Suprapubic skin (tissue), 4 donors: Measurements from ENCODE around the gene TNRC6B. TPM values are rescaled to one million over a fixed set of nuclear protein-coding genes. Genes with fewer than 3 reads are reported as not detected.
A peak's percentile ranks its signal among the peaks of the same experiment; 100 is the strongest.

Source experiments
- DNase-seq, 2 donors: peaks; one replicate each; pipeline ENCODE4 v3.0.0-alpha.2; 2019; ENCODE audit warnings: low spot score in 2 of 2
- H3K27ac ChIP-seq: fragments of 200-600 bp; sonication (generic); one replicate; pipeline ENCODE4 v1.5.1; 2019
- H3K27me3 ChIP-seq: fragments of 200-600 bp; sonication (generic); one replicate; pipeline ENCODE4 v1.5.1; 2019
- H3K36me3 ChIP-seq: fragments of 200-600 bp; sonication (generic); one replicate; pipeline ENCODE4 v1.5.1; 2019
- H3K4me1 ChIP-seq: fragments of 200-600 bp; sonication (generic); one replicate; pipeline ENCODE4 v1.5.1; 2019
- H3K4me3 ChIP-seq: fragments of 200-600 bp; sonication (generic); one replicate; pipeline ENCODE4 v1.5.1; 2019; ENCODE audit warnings: mild to moderate bottlenecking
- H3K9me3 ChIP-seq: fragments of 200-600 bp; sonication (generic); one replicate; pipeline ENCODE4 v1.5.1; 2019
- EP300 ChIP-seq: sonication (generic); formaldehyde crosslinking; IDR thresholded peaks from one replicate; pipeline ENCODE4 v1.6.1; 2017; ENCODE audit warnings: antibody characterized with exemption
- POLR2A ChIP-seq, 2 donors: fragments of 450-650 bp; IDR thresholded peaks; one replicate each; pipeline ENCODE4 v1.6.1; 2017; ENCODE audit warnings: antibody characterized with exemption in 2 of 2, mild to moderate bottlenecking in 2 of 2, moderate library complexity in 2 of 2
- POLR2AphosphoS5 ChIP-seq, 3 donors: sonication (generic); formaldehyde crosslinking; IDR thresholded peaks; one replicate each; pipeline ENCODE4 v1.6.1; 2017; ENCODE audit warnings: antibody characterized with exemption in 3 of 3
- WGBS: methylation state at CpG from one replicate; pipeline ENCODE4 v1.1.5; 2018; 5-methylcytosine and 5-hydroxymethylcytosine counted together
- total RNA-seq, 4 donors: library from RNA; depleted of rRNA; stranded (reverse); fragments of >200 nt; gene quantifications; one replicate each; pipeline ENCODE4 v1.1.0, GENCODE V29; 2016
- TF ChIP-seq, protein P1 (sequence below), 2 donors: fragments of 200-600 bp in 1 of 2; fragments of 450-650 bp in 1 of 2; sonication (generic) in 1 of 2; IDR thresholded peaks; one replicate each; pipeline ENCODE4 v1.5.1; 2016 to 2019; ENCODE audit warnings: antibody characterized with exemption in 2 of 2, mild to moderate bottlenecking in 1 of 2, moderate library complexity in 1 of 2

TNRC6B gene
- total RNA-seq, 4 donors from 2014 or later = 44.2 to 179 (median 55.5) TPM

DNA sequence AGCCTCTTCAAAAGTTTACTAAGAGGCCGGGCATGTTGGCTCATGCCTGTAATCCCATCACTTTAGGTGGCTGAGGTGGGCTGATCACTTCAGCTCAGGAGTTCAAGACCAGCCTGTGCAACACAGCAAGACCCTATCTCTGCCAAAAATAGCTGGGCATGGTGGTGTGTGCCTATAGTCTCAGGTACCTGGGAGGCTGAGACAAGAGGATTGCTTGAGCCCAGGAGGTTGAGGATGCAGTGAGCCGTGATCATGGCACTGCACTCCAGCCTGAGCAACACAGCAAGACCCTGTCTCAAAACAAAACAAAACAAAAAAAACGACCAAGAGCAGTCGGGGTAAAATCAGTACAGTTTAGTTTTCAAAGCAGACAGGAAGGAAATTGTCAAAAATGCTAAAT is 163.9 kb downstream of the TNRC6B start:
- Histone ChIP-seq H3K4me1 (peaks cover 9% of the 10 kb centered on the region), H3K27me3 (no peaks in the 10 kb centered on the region), H3K4me3 (no peak overlapping the region), H3K9me3 (no peaks in the 10 kb centered on the region), H3K36me3 (no peaks in the 10 kb centered on the region), H3K27ac (no peak overlapping the region)
- WGBS = 55% methylated on average over 4 of the region's 4 CpGs
- DNase-seq = no peak
- TF ChIP-seq POLR2AphosphoS5 (IDR thresholded peaks at IDR 0.05) (no peak), POLR2A (IDR thresholded peaks at IDR 0.05) (no peak), EP300 (no peak)
- TF ChIP-seq, protein P1, sequence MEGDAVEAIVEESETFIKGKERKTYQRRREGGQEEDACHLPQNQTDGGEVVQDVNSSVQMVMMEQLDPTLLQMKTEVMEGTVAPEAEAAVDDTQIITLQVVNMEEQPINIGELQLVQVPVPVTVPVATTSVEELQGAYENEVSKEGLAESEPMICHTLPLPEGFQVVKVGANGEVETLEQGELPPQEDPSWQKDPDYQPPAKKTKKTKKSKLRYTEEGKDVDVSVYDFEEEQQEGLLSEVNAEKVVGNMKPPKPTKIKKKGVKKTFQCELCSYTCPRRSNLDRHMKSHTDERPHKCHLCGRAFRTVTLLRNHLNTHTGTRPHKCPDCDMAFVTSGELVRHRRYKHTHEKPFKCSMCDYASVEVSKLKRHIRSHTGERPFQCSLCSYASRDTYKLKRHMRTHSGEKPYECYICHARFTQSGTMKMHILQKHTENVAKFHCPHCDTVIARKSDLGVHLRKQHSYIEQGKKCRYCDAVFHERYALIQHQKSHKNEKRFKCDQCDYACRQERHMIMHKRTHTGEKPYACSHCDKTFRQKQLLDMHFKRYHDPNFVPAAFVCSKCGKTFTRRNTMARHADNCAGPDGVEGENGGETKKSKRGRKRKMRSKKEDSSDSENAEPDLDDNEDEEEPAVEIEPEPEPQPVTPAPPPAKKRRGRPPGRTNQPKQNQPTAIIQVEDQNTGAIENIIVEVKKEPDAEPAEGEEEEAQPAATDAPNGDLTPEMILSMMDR (IDR thresholded peaks at IDR 0.05) = no peak

DNA sequence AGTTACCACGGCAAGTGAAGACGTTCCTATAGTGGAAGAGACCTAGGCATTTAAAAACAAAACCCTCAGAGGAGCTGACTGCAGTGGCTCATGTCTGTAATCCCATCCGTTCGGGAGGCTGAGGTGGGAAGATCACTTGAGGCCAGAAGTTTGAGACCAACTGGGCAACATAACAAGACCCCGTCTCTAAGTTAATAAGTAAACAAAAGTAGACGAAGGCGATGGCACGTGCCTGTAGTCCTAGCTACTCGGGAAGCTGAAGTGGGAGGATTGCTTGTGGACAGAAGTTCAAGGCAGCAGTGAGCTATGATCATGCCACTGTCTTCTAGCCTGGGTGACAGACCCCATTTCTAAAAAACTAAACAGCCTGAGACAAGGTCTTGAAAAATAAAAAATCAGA is 164.8 kb downstream of the TNRC6B start:
- DNase-seq = no peak
- Histone ChIP-seq H3K9me3 (no peaks in the 10 kb centered on the region), H3K27ac (no peak overlapping the region), H3K27me3 (no peaks in the 10 kb centered on the region), H3K4me1 (peaks cover 17% of the 10 kb centered on the region), H3K36me3 (no peaks in the 10 kb centered on the region), H3K4me3 (no peak overlapping the region)
- TF ChIP-seq POLR2A (IDR thresholded peaks at IDR 0.05) (no peak), EP300 (no peak), POLR2AphosphoS5 (IDR thresholded peaks at IDR 0.05) (no peak)
- TF ChIP-seq, protein P1 (IDR thresholded peaks at IDR 0.05) = no peak
- 64% methylated on average over 9 of the region's 9 CpGs for WGBS

DNA sequence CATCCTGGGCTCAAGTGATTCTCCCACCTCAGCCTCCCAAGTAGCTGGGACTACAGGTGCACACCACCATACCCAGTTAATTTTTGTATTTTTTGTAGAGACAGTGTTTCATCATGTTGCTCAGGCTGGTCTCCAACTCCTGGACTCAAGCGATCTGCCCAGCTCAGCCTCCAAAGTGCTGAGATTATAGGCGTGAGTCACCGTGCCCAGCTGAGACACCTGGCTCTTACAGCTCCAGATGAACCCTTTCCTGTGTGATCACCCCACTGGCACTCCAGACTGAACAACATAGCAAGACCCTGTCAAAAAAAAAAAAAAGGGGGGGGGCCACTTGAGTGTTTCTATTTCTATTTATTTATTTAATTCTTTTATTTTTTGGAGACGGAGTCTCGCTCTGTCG is 167.5 kb downstream of the TNRC6B start:
- 52% methylated on average over 6 of the region's 6 CpGs for WGBS
- no peak for TF ChIP-seq POLR2AphosphoS5 (IDR thresholded peaks at IDR 0.05)
- TF ChIP-seq, protein P1 (IDR thresholded peaks at IDR 0.05) = no peak
- no peak for TF ChIP-seq POLR2A (IDR thresholded peaks at IDR 0.05)
- no peak for TF ChIP-seq EP300
- peak overlapping the region; percentile 79 for H3K4me3 ChIP-seq

DNA sequence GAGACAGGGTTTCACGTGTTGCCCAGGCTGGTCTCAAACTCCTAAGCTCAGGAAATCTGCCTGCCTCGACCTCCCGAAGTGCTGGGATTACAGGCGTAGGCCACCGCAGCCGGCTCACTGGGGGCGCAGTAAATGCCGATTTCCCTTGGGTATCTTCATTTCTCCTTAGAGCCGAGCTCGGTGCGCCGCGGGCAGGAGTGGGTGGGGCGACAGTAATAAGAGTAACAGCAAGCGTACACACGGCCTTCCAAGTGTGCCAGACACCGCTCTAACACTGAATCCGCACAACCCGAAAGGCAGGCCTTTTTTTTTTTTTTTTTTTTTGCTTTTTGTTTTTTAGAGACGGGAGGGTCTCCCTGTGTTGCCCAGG is 168.1 kb downstream of the TNRC6B start:
- Histone ChIP-seq H3K27ac (peak overlapping the region; percentile 92), H3K27me3 (no peaks in the 10 kb centered on the region), H3K36me3 (peaks cover 16% of the 10 kb centered on the region), H3K4me3 (peak overlapping the region; percentile 79), H3K9me3 (no peaks in the 10 kb centered on the region), H3K4me1 (peaks cover 28% of the 10 kb centered on the region)
- DNase-seq = peak; percentile 76 to 83
- TF ChIP-seq POLR2AphosphoS5 (IDR thresholded peaks at IDR 0.05) = no peak
- TF ChIP-seq POLR2A (IDR thresholded peaks at IDR 0.05) = no peak
- no peak for TF ChIP-seq EP300
- TF ChIP-seq, protein P1 (IDR thresholded peaks at IDR 0.05) = no peak
- 1% methylated on average over 20 of the region's 20 CpGs for WGBS

More for the DNA sequence above, 167.5 kb downstream of the TNRC6B start:
- Histone ChIP-seq H3K4me1 (peaks cover 28% of the 10 kb centered on the region), H3K36me3 (peaks cover 10% of the 10 kb centered on the region), H3K27me3 (no peaks in the 10 kb centered on the region), H3K27ac (peak overlapping the region; percentile 92), H3K9me3 (no peaks in the 10 kb centered on the region)
- DNase-seq = no peak

DNA sequence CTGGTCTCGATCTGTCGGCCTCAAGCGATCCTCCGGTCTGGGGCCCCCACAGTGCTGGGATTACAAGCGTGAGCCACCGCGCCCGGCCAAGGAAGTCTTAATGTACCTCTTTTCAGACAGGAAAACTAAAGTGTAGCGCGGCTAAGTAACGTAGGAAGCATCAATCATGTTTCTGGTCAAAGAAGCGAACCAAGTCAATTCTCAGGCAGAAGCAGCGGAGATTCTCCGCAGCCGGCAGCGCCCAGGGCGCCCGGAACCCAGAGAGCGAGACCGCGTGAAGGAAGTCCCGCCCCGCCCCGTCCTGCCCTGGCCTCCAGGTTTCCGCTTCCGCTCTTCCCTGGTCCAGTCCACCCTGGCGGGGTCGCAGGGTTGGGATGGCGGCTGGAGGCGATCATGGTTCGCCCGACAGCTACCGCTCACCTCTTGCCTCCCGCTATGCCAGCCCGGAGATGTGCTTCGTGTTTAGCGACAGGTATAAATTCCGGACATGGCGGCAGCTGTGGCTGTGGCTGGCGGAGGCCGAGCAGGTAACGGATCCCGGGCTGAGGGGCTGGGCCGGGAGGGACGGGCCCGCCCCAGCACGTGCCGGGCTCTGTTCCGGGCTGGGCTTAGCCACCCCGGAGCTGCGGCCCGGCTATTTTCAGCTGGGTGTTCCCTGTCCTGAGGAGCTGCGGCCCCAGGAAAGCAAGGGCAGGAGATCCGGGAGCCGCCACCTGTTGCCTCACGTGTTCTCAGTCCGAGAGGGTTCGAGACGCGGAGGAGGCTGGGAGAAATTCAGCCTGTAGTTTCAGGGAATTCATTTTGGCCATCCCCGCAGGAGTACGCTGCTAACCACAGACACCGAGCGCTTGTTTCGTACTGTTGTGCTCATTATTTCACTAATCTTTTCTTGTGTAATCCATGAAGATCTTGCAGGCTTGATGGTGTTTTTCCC is 168.7 kb downstream of the TNRC6B start, which contains the start of gene ADSL:
TSS of gene ADSL (plus strand) at position 316 of the 934 bp plus-strand sequence. CDS start at position 375, 59 bp downstream.
- Histone ChIP-seq H3K27ac (peak within 1 kb of the TSS; percentile 92), H3K36me3 (peaks cover 22% of the 10 kb centered on the region), H3K4me1 (peaks cover 28% of the 10 kb centered on the region), H3K4me3 (peak within 1 kb of the TSS; percentile 79), H3K27me3 (no peaks in the 10 kb centered on the region), H3K9me3 (no peaks in the 10 kb centered on the region)
- TF ChIP-seq POLR2A (IDR thresholded peaks at IDR 0.05) (peak in 1 of 2 donors; percentile 73), EP300 (no peak), POLR2AphosphoS5 (IDR thresholded peaks at IDR 0.05) (peak; percentile 54 to 96 (median 94))
- TF ChIP-seq, protein P1 (IDR thresholded peaks at IDR 0.05) = no peak
- peak; percentile 92 to 94 for DNase-seq
- WGBS = under 1% methylated on average over 49 of the region's 65 CpGs
